GM12892 (cell line): ENCODE measurements around the gene BEND6.

ENCODE experiments used
- POLR2A ChIP-seq: IDR thresholded peaks from 2 replicates; pipeline ENCODE4 v1.6.1; 2011; ENCODE audit warnings: low read depth, low read length, control low read depth
- TAF1 ChIP-seq: IDR thresholded peaks from 2 replicates; pipeline ENCODE4 v1.6.1; 2011; ENCODE audit warnings: low read depth, mild to moderate bottlenecking, control low read depth, low read length, borderline replicate concordance

DNA sequence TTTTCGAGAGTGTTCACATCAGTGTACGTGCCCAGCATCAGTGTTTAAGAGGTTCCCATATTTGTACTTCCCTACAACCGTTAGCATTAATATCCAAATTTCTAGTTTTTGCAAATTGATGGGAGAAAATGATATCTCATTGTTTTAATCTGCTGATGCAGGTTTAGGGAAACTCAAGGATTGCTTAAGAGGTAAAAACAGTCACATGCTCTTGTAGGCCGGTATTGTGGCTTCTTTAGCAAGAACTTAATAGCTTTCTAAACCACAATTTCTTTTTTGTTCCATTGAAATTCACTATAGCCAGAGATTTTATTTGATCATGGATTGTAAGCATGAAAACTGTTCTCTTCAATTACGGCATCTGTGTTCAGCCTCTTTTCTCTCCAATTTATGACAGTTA, 29.5 kb downstream of the BEND6 start:
- TF ChIP-seq TAF1 (no peak), POLR2A (no peak)
